ENCODE measurements around the gene PSMA6. TPM values are rescaled to one million over a fixed set of nuclear protein-coding genes. Genes with fewer than 3 reads are reported as not detected.

The PSMA6 gene
- total and polyA plus RNA-seq, 2 of the 8 experiments (the other 6 are each of a cell fraction or from before 2014, with no cell fraction given) = 180 to 238 TPM

DNA sequence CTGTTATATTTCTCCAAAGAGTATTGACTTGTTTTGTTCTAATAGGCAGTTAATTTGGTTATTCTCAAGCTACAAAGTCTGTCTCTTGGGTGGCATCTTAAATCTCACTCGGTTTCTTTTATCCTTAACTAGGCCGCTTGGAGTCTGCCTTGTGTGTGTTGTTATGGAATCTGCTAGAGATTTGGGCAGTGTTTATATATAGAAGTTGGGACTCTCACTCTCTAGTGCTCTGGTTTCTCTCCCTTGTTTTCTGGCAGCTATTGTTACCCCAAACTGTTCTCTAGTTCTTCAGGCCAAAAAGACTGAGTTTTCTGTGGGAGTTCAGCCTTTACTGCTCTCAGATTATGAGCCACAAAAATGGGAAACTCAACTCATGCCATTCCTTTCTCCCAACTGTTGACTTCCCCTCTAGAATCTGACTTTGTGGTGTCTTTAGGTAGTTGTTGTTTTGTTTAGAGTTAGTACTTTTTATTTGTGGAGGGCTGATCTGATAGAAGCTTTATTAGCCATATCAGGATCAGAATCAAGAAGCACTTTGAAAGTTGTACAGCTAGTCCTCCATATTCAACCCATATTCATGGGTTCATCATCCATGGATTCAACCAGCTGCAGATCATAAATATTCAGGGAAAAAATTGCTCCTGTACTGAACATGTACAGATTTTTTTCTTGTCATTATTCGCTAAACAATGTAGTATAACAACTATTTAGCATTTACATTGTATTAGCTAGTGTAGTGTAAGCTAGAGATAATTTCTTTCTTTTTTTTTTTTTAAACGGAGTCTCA is 11.2 kb downstream of the PSMA6 start:
- Histone ChIP-seq H2BK120ac (replicated peaks; ENCODE audit: low read depth, low read length) (no peak overlapping the region), H3K9ac (replicated peaks in 1 of 4; ENCODE audit: extremely low read depth in 1 of 4, low read depth in 3 of 4, low read length in 3 of 4) (no peak overlapping the region), H3K23ac (ENCODE audit: insufficient read length) (no peak overlapping the region), H3K14ac (ENCODE audit: insufficient read length) (no peak overlapping the region), H3K18ac (ENCODE audit: extremely low read depth, low read length) (no peak overlapping the region), H3K4me2 (ENCODE audit: insufficient read depth in 1 of 2, low read depth in 2 of 2, low read length in 2 of 2) (no peak overlapping the region), H3K4ac (replicated peaks; ENCODE audit: insufficient read length, low read depth, low read length) (no peak overlapping the region), H2BK15ac (ENCODE audit: low read length) (no peak overlapping the region), H2AFZ (ENCODE audit: low read length) (no peak overlapping the region), H3K27me3 (replicated peaks in 1 of 4; ENCODE audit: control insufficient read depth in 3 of 4, extremely low read depth in 1 of 4, insufficient read depth in 3 of 4, low read length in 3 of 4) (no peaks in the 10 kb centered on the region), H3K4me1 (replicated peaks in 1 of 4; ENCODE audit: control insufficient read depth in 3 of 4, insufficient read depth in 4 of 4, low read length in 3 of 4) (no peaks in the 10 kb centered on the region), H3K79me1 (ENCODE audit: low read depth, low read length) (no peaks in the 10 kb centered on the region; the same call in 1 of the 2 replicates), H3K9me3 (ENCODE audit: insufficient read depth in 2 of 2, low read depth in 1 of 2, low read length in 1 of 2) (no peaks in the 10 kb centered on the region), H4K20me1 (replicated peaks in 1 of 2; ENCODE audit: control insufficient read depth in 1 of 2, insufficient read depth in 2 of 2, low read length in 2 of 2) (peaks cover 0 to 2% of the 10 kb centered on the region in 2 experiments), H2AK5ac (ENCODE audit: low read depth, low read length) (no peak overlapping the region), H3K23me2 (ENCODE audit: low read depth, low read length) (no peaks in the 10 kb centered on the region), H4K5ac (ENCODE audit: insufficient read length, low read depth, low read length) (no peak overlapping the region), H4K91ac (replicated peaks; ENCODE audit: insufficient read length, low read length) (no peak overlapping the region), H2BK12ac (ENCODE audit: low read depth, low read length) (no peak overlapping the region), H2BK5ac (ENCODE audit: low read depth, low read length) (no peak overlapping the region), H2BK20ac (ENCODE audit: low read length) (no peak overlapping the region), H3K79me2 (ENCODE audit: control insufficient read depth in 1 of 2, insufficient read depth in 2 of 2, low read length in 2 of 2) (peaks cover 6 to 93% of the 10 kb centered on the region in 2 experiments), H4K8ac (ENCODE audit: extremely low read depth, insufficient read depth, low read length) (no peak overlapping the region), H3K56ac (replicated peaks; ENCODE audit: insufficient read length, low read depth, low read length) (no peak overlapping the region), H3K27ac (ENCODE audit: low read depth, low read length) (no peak overlapping the region), H3K36me3 (ENCODE audit: control insufficient read depth in 2 of 4, insufficient read depth in 4 of 4, low read length in 3 of 4) (peaks cover 0 to 5% (median 0%) of the 10 kb centered on the region in 4 experiments; a peak in 2 of 8 replicates), H3K4me3 (ENCODE audit: extremely low read depth in 1 of 4, insufficient read depth in 2 of 4, low read depth in 3 of 4, low read length in 4 of 4) (no peak overlapping the region)
- ChIA-PET CTCF (ENCODE audit: partially characterized antibody) (interaction anchor here (0.6 to 1.3 kb wide), 7 partner anchors 14 to 325 kb away, joined by 3 to 5 read pairs (median 3); no protein-coding TSS in a partner anchor), POLR2A (ENCODE audit: partially characterized antibody) (interaction anchor here (0.6 to 2.9 kb wide), 4 partner anchors 11 to 101 kb away, joined by 3 to 7 read pairs (median 3); partner anchors contain the start of genes NFKBIA and PSMA6)
- no peak for DNase-seq (ENCODE audit: low read depth in 1 of 2, low spot score in 2 of 2)
- FAIRE-seq = no peak
- 86% methylated on average over 3 of the region's 4 CpGs; no CpG with 5 or more reads in 1 of the 2 experiments for WGBS, 2 experiments (ENCODE audit: extremely low coverage in 1 of 2, insufficient coverage in 1 of 2, insufficient read length in 1 of 2, insufficient replicate concordance in 2 of 2, low coverage in 1 of 2, low lambda C conversion rate in 2 of 2, missing lambda C conversion rate in 1 of 2)
- no peak for TF ChIP-seq BRCA1 (IDR thresholded peaks at IDR 0.05; ENCODE audit: low read depth, low read length)
- no peak for TF ChIP-seq POLR2A (IDR thresholded peaks at IDR 0.05; ENCODE audit: control extremely low read depth in 1 of 2, low read depth in 2 of 2, low read length in 2 of 2)
- TF ChIP-seq SP1 (IDR thresholded peaks at IDR 0.05; ENCODE audit: low read depth, low read length) = no peak
- TF ChIP-seq CBX8 (IDR thresholded peaks at IDR 0.05; ENCODE audit: borderline replicate concordance, low read depth, low read length) = no peak
- TF ChIP-seq, protein P1, sequence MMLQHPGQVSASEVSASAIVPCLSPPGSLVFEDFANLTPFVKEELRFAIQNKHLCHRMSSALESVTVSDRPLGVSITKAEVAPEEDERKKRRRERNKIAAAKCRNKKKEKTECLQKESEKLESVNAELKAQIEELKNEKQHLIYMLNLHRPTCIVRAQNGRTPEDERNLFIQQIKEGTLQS (IDR thresholded peaks at IDR 0.05; ENCODE audit: insufficient read depth, low read depth, low read length) = no peak
- no peak for TF ChIP-seq JUN (IDR thresholded peaks at IDR 0.05; ENCODE audit: low read depth, low read length)
- no peak for TF ChIP-seq JUND (IDR thresholded peaks at IDR 0.05; ENCODE audit: low read length)
- TF ChIP-seq, protein P2, sequence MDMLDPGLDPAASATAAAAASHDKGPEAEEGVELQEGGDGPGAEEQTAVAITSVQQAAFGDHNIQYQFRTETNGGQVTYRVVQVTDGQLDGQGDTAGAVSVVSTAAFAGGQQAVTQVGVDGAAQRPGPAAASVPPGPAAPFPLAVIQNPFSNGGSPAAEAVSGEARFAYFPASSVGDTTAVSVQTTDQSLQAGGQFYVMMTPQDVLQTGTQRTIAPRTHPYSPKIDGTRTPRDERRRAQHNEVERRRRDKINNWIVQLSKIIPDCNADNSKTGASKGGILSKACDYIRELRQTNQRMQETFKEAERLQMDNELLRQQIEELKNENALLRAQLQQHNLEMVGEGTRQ (IDR thresholded peaks at IDR 0.05; ENCODE audit: low read length) = no peak
- TF ChIP-seq NRF1 (IDR thresholded peaks at IDR 0.05; ENCODE audit: low read depth, low read length) = no peak
- no peak for TF ChIP-seq RBBP5 (IDR thresholded peaks at IDR 0.05; ENCODE audit: borderline replicate concordance, low read depth, low read length)
- no peak for TF ChIP-seq YY1 (IDR thresholded peaks at IDR 0.05; ENCODE audit: low read depth, low read length)
